T-cell (primary cell): ENCODE results near the gene TMEM248. TPM values are rescaled to one million over a fixed set of nuclear protein-coding genes. Genes with fewer than 3 reads are reported as not detected.

Source experiments
- ATAC-seq, 4 experiments: fragments of 200-7000 bp in 3 of 4; fragments of 150-1000 bp in 1 of 4; cut with Tn5 transposase; replicated peaks in 1 of 4; 1 replicate in 3 of 4; 2 replicates in 1 of 4; pipeline ENCODE4 v1.10.0; 2021; ENCODE audit warnings: moderate library complexity in 3 of 4, mild to moderate bottlenecking in 2 of 4, moderate number of reproducible peaks in 1 of 4
- CTCF ChIA-PET, 2 donors: fragments of 300-600 bp; sonication (Branson Sonifier 250); formaldehyde crosslinking; loops; one replicate each; lab custom pipeline; 2022; ENCODE audit warnings: antibody characterized with exemption in 2 of 2; lab: Charles Lee
- POLR2A ChIA-PET, 2 donors: fragments of 300-600 bp; sonication (Branson Sonifier 250); formaldehyde crosslinking; loops; one replicate each; lab custom pipeline; 2022; ENCODE audit warnings: antibody characterized with exemption in 2 of 2; lab: Charles Lee
- DNase-seq, 35 experiments: peaks; one replicate each; pipeline versions ENCODE4 v3.0.0 to v3.0.0-alpha.2; 2013 to 2023
- H3K27ac ChIP-seq: one replicate; pipeline ENCODE4 v1.5.1; 2013; ENCODE audit warnings: low read length
- H3K27me3 ChIP-seq, 2 experiments: replicated peaks in 1 of 2; 1 replicate in 1 of 2; 2 replicates in 1 of 2; pipeline versions ENCODE4 v1.6.1 to v1.7.0; 2013; ENCODE audit warnings: low read length in 1 of 2, mixed read lengths in 1 of 2; ENCODE audit not compliant: control insufficient read depth in 2 of 2, insufficient read depth in 2 of 2; ENCODE audit errors: extremely low read depth in 1 of 2
- H3K36me3 ChIP-seq, 2 donors: 1 replicate in 1 of 2; 2 replicates in 1 of 2; pipeline versions ENCODE4 v1.6.1 to v1.7.0; 2013; ENCODE audit warnings: low read length in 1 of 2; ENCODE audit not compliant: control insufficient read depth in 2 of 2, insufficient read depth in 1 of 2; ENCODE audit errors: extremely low read depth in 1 of 2
- H3K4me1 ChIP-seq, 2 experiments: 1 replicate in 1 of 2; 2 replicates in 1 of 2; pipeline versions ENCODE4 v1.6.1 to v1.7.0; 2013; ENCODE audit warnings: low read length in 2 of 2, mixed read lengths in 1 of 2; ENCODE audit not compliant: insufficient read depth in 2 of 2, control insufficient read depth in 1 of 2; ENCODE audit errors: extremely low read depth in 1 of 2
- H3K4me3 ChIP-seq, 2 donors: 1 replicate in 1 of 2; 2 replicates in 1 of 2; pipeline versions ENCODE4 v1.5.1 to v1.7.0; 2013; ENCODE audit warnings: mild to moderate bottlenecking in 2 of 2, low read length in 1 of 2, moderate library complexity in 1 of 2; ENCODE audit not compliant: control insufficient read depth in 1 of 2; ENCODE audit errors: extremely low read depth in 1 of 2
- H3K9me3 ChIP-seq: 2 replicates; pipeline ENCODE4 v1.7.0; 2013
- H3K27ac Mint-ChIP-seq, 2 donors: one replicate each; pipeline ENCODE4 v1.8.0; 2020 to 2021; ENCODE audit warnings: mild to moderate bottlenecking in 2 of 2, mixed read lengths in 2 of 2
- H3K27me3 Mint-ChIP-seq, 2 donors: one replicate each; pipeline ENCODE4 v1.8.0; 2021 to 2022; ENCODE audit warnings: mixed read lengths in 2 of 2
- H3K36me3 Mint-ChIP-seq: one replicate; pipeline ENCODE4 v1.8.0; 2021; ENCODE audit warnings: mixed read lengths
- H3K4me1 Mint-ChIP-seq, 3 donors: one replicate each; pipeline ENCODE4 v1.8.0; 2020 to 2022; ENCODE audit warnings: mixed read lengths in 3 of 3, mild to moderate bottlenecking in 1 of 3
- H3K4me3 Mint-ChIP-seq, 3 donors: one replicate each; pipeline ENCODE4 v1.8.0; 2020 to 2022; ENCODE audit warnings: mild to moderate bottlenecking in 3 of 3, mixed read lengths in 3 of 3, moderate library complexity in 3 of 3
- H3K9me3 Mint-ChIP-seq, 3 donors: one replicate each; pipeline ENCODE4 v1.8.0; 2020 to 2022; ENCODE audit warnings: mixed read lengths in 3 of 3
- WGBS: methylation state at CpG from one replicate; pipeline ENCODE4 v1.1.5; 2013; ENCODE audit warnings: missing lambda C conversion rate; ENCODE audit not compliant: insufficient coverage; 5-methylcytosine and 5-hydroxymethylcytosine counted together
- total RNA-seq, 35 experiments: library from RNA in 6 of 35; stranded (reverse) in 6 of 35; fragments of 120-200 nt in 1 of 35; gene quantifications; one replicate each; pipeline versions ENCODE4 v1.2.1 to v1.2.4 and lab custom pipeline; 2013 to 2026

The TMEM248 gene
- total RNA-seq, 5 donors from 2014 or later (not counting 1 experiment from before 2014, with no cell fraction given) = 79.0 to 97.6 (median 91.9) TPM

DNA sequence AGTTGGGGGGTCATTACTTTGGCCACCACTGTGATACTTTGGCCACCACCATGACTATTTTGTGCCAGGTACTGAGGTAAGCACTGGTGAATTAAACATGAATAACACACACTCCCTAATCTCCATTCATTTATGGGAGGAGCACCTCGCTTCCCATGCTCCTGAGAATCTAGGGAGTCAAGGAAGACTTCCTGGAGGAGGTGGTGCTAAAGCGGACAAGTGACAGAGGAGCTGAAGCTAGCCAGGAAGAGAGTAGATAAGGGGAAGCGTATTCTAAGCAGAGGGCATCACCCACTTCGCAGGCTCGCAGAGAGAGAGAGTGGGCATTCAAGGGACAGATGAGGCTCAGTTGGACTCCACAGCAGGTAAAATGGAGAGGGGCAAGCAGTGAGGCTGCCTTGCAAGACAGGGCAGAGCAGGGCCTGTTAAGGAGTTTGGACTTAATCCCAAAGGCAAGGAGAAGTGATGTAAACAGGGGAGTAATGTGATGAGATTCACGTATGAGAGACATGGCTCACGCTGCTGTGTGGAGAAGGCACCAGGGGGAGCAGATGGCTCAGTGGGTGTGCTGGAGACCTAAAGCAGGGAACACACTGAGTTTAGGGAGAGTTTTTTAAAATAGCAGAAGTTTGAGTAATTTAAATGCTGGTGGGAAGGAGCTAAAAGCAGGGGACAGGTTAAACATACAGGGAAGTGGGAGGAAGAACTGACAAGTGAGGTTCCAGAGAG is 21.3 kb upstream of the TMEM248 start:
- WGBS = 99% methylated on average over 7 of the region's 7 CpGs
- Mint-ChIP-seq H3K4me3 (no peak overlapping the region), H3K36me3 (no peaks in the 10 kb centered on the region), H3K9me3 (no peaks in the 10 kb centered on the region), H3K4me1 (no peaks in the 10 kb centered on the region), H3K27ac (no peak overlapping the region), H3K27me3 (no peaks in the 10 kb centered on the region)
- Histone ChIP-seq H3K9me3 (no peaks in the 10 kb centered on the region), H3K4me3 (no peak overlapping the region), H3K27me3 (no peaks in the 10 kb centered on the region), H3K4me1 (no peaks in the 10 kb centered on the region), H3K36me3 (peaks cover 0 to 2% of the 10 kb centered on the region in 2 donors), H3K27ac (no peak overlapping the region)
- ATAC-seq (no peak), DNase-seq (no peak)
- ChIA-PET CTCF (interaction anchor here in 1 of 2 donors (0.7 kb wide), 1 partner anchor 50 kb away, joined by 6 read pairs; no protein-coding TSS in a partner anchor), POLR2A (no interaction called here)

DNA sequence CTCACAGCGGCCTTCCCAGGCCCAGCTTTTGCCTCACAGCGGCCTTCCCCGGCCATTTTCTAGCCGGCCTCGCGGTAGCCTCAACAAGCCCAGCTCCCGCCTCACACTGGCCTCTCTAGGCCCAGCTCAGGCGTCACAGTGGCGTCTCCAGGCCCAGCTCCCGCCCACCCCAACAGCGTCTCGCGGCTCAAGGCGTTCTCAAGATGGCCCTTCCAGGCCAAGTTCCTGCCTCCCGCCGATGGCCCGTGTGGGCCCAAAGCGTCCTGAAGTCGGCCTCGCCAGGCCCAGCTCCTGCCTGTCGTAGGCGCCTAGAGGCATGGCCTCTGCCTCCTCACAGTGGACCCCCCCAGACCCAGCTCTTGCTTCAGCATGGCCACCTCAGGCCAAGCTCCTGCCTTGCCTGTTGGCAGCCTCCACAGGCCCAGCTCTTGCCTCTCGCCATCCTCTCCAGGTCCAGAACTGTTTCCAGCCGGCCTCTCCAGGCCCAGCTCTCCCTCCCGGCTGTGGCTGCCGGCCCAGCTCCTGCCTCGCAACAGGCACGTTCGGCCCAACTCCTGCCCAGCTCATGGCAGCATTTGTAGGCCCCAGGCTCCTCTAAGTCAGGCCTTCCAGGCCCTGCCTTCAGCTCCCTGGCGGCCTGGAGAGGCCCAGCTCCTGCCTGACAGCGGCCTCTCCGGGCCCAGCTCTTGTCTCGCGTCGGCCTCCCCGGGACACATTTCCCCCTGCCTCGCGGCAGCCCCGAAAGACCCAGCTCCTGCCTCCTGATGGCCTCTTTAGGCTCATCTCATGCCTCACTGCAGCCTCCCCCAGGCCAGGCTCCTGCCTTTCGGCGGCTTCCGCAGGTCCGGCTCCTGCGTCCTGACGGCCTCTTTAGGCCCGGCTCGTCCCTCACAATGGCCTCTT is 18.8 kb upstream of the TMEM248 start:
- Histone ChIP-seq H3K4me3 (no peak overlapping the region), H3K36me3 (peaks cover 0 to 2% of the 10 kb centered on the region in 2 donors), H3K4me1 (no peaks in the 10 kb centered on the region), H3K9me3 (no peaks in the 10 kb centered on the region), H3K27ac (no peak overlapping the region), H3K27me3 (no peaks in the 10 kb centered on the region)
- WGBS = 97% methylated on average over 47 of the region's 47 CpGs
- Mint-ChIP-seq H3K27me3 (no peaks in the 10 kb centered on the region), H3K27ac (no peak overlapping the region), H3K36me3 (no peaks in the 10 kb centered on the region), H3K9me3 (no peaks in the 10 kb centered on the region), H3K4me1 (no peaks in the 10 kb centered on the region), H3K4me3 (no peak overlapping the region)
- DNase-seq = no peak
- ChIA-PET POLR2A (no interaction called here), CTCF (interaction anchor here in 1 of 2 donors (0.6 kb wide), 1 partner anchor 47 kb away, joined by 4 read pairs; no protein-coding TSS in a partner anchor)
- no peak for ATAC-seq

DNA sequence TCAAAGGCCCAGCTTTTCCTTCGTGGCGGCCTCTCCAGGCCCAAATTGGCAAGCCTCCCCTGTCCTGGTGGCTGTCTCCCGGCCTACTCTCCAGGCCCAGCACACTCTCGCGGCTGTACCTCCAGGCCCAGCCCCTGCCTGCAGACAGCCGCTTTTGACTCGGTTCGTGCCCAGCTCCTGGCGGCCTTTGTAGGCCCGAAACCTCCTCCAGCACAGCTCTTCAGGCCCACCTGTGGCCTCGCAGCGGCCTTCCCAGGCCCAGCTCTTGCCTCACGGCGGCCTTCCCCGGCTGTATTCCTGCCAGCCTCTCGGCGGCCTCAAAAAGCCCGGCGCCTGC is 18.2 kb upstream of the TMEM248 start:
- Histone ChIP-seq H3K4me3 (no peak overlapping the region), H3K27me3 (no peaks in the 10 kb centered on the region), H3K27ac (no peak overlapping the region), H3K36me3 (peaks cover 0 to 2% of the 10 kb centered on the region in 2 donors), H3K9me3 (no peaks in the 10 kb centered on the region), H3K4me1 (no peaks in the 10 kb centered on the region)
- 96% methylated on average over 16 of the region's 19 CpGs for WGBS
- CTCF ChIA-PET = no interaction called here
- H3K9me3 Mint-ChIP-seq = no peaks in the 10 kb centered on the region
- no peaks in the 10 kb centered on the region for H3K36me3 Mint-ChIP-seq
- POLR2A ChIA-PET = no interaction called here
- no peak overlapping the region for H3K27ac Mint-ChIP-seq
- no peaks in the 10 kb centered on the region for H3K4me1 Mint-ChIP-seq
- H3K27me3 Mint-ChIP-seq = no peaks in the 10 kb centered on the region
- ATAC-seq = no peak
- no peak for DNase-seq
- no peak overlapping the region for H3K4me3 Mint-ChIP-seq

DNA sequence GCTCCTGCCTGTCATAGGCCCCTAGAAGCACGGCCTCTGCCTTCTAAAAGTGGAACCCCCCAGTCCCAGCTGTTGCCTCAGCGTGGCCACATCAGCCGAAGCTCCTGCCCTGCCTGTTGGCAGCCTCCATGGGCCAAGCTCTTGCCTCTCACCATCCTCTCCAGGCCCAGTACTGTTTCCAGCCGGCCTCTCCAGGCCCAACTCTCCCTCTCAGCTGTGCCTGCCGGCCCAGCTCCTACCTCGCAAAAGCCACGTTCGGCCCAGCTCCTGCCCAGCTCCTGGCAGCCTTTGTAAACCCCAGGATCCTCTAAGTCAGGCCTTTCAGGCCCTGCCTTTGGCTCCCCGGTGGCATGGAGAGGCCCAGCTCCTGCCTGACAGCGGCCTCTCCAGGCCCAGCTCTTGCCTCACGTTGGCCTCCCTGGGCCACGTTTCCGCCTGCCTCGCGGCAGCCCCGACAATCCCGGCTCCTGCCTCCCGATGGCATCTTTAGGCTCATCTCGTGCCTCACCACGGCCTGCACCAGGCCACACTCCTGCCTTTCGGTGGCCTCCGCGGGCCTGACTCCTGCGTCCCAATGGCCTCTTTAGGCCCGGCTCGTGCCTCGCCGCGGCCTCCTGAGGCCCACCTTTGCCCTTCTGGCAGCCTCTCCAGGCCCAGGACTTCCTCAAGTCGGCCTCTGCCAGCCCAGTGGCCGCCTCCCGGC is 17.5 kb upstream of the TMEM248 start:
- no peaks in the 10 kb centered on the region for H3K4me1 Mint-ChIP-seq
- Histone ChIP-seq H3K27ac (no peak overlapping the region), H3K4me1 (no peaks in the 10 kb centered on the region), H3K27me3 (no peaks in the 10 kb centered on the region), H3K9me3 (no peaks in the 10 kb centered on the region), H3K36me3 (peaks cover 0 to under 1% of the 10 kb centered on the region in 2 donors), H3K4me3 (no peak overlapping the region)
- H3K36me3 Mint-ChIP-seq = no peaks in the 10 kb centered on the region
- no peaks in the 10 kb centered on the region for H3K27me3 Mint-ChIP-seq
- no peaks in the 10 kb centered on the region for H3K9me3 Mint-ChIP-seq
- no peak overlapping the region for H3K4me3 Mint-ChIP-seq
- DNase-seq (no peak), ATAC-seq (no peak)
- CTCF ChIA-PET = interaction anchor here in 1 of 2 donors (0.6 kb wide), 1 partner anchor 470 kb away, joined by 3 read pairs; no protein-coding TSS in a partner anchor
- 95% methylated on average over 32 of the region's 32 CpGs for WGBS
- no peak overlapping the region for H3K27ac Mint-ChIP-seq
- POLR2A ChIA-PET = no interaction called here

DNA sequence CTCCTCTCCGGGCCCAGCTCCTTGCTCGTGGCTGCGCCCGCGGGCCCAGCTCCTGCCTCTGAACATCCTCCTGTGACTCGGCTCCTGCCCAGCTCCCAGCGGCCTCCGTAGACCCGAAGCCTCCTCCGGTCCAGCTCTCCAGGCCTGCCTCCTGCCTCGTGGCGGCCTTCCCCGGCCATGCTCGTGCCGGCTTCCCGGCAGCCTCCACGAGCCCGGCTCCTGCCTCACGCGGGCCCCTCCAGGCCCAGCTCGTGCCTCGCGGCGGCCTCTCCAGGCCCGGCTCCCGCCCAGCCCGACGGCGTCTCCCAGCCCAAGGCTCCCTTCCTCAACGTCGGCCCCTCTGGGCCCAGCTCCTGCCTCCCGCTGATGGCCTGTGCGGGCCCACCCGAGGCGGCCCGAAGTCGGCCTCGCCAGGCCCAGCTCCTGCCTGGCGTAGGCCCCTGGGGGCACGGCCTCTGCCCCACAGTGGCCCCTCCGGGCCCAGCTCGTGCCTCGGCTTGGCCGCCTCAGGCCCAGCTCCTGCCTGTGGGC is 16.9 kb upstream of the TMEM248 start:
- H3K27ac ChIP-seq = no peak overlapping the region
- WGBS = 96% methylated on average over 42 of the region's 44 CpGs
- Mint-ChIP-seq H3K27me3 (no peaks in the 10 kb centered on the region), H3K27ac (no peak overlapping the region), H3K4me1 (no peaks in the 10 kb centered on the region), H3K9me3 (no peaks in the 10 kb centered on the region), H3K4me3 (no peak overlapping the region), H3K36me3 (no peaks in the 10 kb centered on the region)
- no peaks in the 10 kb centered on the region for H3K9me3 ChIP-seq
- no peak for DNase-seq
- ATAC-seq = no peak
- CTCF ChIA-PET = interaction anchor here in 1 of 2 donors (0.7 kb wide), 1 partner anchor 8 kb away, joined by 3 read pairs; no protein-coding TSS in a partner anchor
- H3K4me1 ChIP-seq = no peaks in the 10 kb centered on the region
- no peak overlapping the region for H3K4me3 ChIP-seq
- POLR2A ChIA-PET = no interaction called here
- H3K36me3 ChIP-seq = no peaks in the 10 kb centered on the region
- H3K27me3 ChIP-seq = no peaks in the 10 kb centered on the region

DNA sequence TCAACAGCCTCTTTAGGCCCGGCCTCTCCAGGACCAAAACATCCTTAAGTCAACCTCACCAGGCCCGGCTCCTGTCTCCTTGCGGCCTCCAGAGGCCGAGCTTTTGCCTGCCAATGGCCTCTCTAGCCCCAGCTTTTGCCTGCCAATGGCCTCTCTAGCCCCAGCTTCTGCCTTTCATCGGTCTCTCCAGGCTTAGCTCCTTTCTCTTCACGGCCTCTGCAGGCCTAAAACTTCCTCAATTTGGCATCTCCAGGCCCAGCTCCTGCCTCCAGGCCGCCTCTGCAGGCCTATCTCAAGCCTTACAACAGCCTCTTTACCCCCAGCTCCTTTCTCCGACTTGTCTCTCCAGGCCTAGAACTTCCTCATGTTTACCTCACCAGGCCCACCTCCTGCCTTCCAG is 15.7 kb upstream of the TMEM248 start:
- H3K36me3 Mint-ChIP-seq = no peaks in the 10 kb centered on the region
- H3K27me3 Mint-ChIP-seq = no peaks in the 10 kb centered on the region
- no peak overlapping the region for H3K27ac Mint-ChIP-seq
- POLR2A ChIA-PET = no interaction called here
- no peak for ATAC-seq
- no peaks in the 10 kb centered on the region for H3K9me3 Mint-ChIP-seq
- H3K4me1 ChIP-seq = no peaks in the 10 kb centered on the region
- no peaks in the 10 kb centered on the region for H3K4me1 Mint-ChIP-seq
- no peaks in the 10 kb centered on the region for H3K9me3 ChIP-seq
- no peaks in the 10 kb centered on the region for H3K27me3 ChIP-seq
- CTCF ChIA-PET = interaction anchor here (0.7 to 1.0 kb wide), 3 partner anchors 9 to 874 kb away, joined by 3 read pairs; no protein-coding TSS in a partner anchor
- no peak for DNase-seq
- WGBS = 92% methylated on average over 8 of the region's 8 CpGs
- H3K27ac ChIP-seq = no peak overlapping the region
- no peak overlapping the region for H3K4me3 Mint-ChIP-seq
- no peak overlapping the region for H3K4me3 ChIP-seq
- H3K36me3 ChIP-seq = no peaks in the 10 kb centered on the region
